ENCODE measurements around the gene ADAM10. TPM values are rescaled to one million over a fixed set of nuclear protein-coding genes. Genes with fewer than 3 reads are reported as not detected.

ADAM10 gene
- total and polyA plus RNA-seq, 2 of the 4 experiments (the other 2 are of a cell fraction), result 110 to 185 TPM

DNA sequence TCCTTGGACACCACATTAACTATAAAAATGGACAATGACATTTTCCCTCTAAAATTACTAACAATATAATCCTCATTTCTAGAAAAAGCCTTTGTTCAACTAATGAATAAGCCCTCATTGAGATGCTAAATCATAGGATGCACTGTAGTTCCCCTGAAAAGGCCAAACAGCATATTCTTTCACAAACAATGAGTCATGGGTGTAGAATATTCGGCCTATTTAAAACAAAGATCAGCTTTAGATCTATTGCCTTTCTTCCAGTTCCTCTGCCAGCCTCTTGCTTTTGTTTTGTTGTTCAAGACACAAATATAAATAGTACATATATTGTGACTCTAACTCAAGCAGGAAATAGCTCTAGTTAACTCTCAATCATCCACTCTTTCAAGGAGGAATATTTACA, 82.5 kb downstream of the ADAM10 start:
- Histone ChIP-seq H2AK9ac (replicated peaks; ENCODE audit: low read depth, low read length, poor library complexity) (no peak overlapping the region), H4K8ac (ENCODE audit: low read depth in 2 of 2, low read length in 2 of 2) (no peak overlapping the region; a peak in 1 of 4 replicates), H3K4me3 (ENCODE audit: insufficient read depth, low read depth, low read length) (no peak overlapping the region), H3K9ac (ENCODE audit: low read depth, low read length) (no peak overlapping the region), H3K18ac (ENCODE audit: low read depth, low read length) (no peak overlapping the region), H3K4ac (ENCODE audit: low read depth, low read length) (no peak overlapping the region), H4K5ac (ENCODE audit: low read depth, low read length) (no peak overlapping the region), H3K56ac (ENCODE audit: extremely low read depth, insufficient read depth, low read length) (no peak overlapping the region), H3K27ac (ENCODE audit: insufficient read depth, low read length) (no peak overlapping the region), H2BK5ac (ENCODE audit: low read depth, low read length, poor library complexity, severe bottlenecking) (peak overlapping the region; percentile 48), H3K4me1 (ENCODE audit: control insufficient read depth, insufficient read depth, low read length) (peaks cover 5% of the 10 kb centered on the region), H2BK15ac (ENCODE audit: low read depth, low read length) (no peak overlapping the region), H4K20me1 (ENCODE audit: insufficient read depth, low read length) (peaks cover 11% of the 10 kb centered on the region; the same call in 1 of the 2 replicates), H3K36me3 (ENCODE audit: control insufficient read depth, insufficient read depth, low read length) (peaks cover 8% of the 10 kb centered on the region), H2BK20ac (ENCODE audit: low read depth, low read length) (no peak overlapping the region), H3K9me3 (ENCODE audit: control insufficient read depth, insufficient read depth, low read length) (no peaks in the 10 kb centered on the region), H3K9me1 (ENCODE audit: insufficient read depth, low read length) (peaks cover 8% of the 10 kb centered on the region), H3K4me2 (ENCODE audit: low read depth, low read length) (peak overlapping the region; percentile 54), H3K23ac (ENCODE audit: low read depth, low read length) (peak overlapping the region; percentile 44; the same call in 1 of the 2 replicates), H2BK120ac (ENCODE audit: low read depth, low read length) (no peak overlapping the region), H2AFZ (replicated peaks; ENCODE audit: low read length, poor library complexity) (no peak overlapping the region), H2AK5ac (ENCODE audit: low read depth, low read length) (no peak overlapping the region), H3K79me1 (ENCODE audit: low read depth in 1 of 2, low read length in 2 of 2) (peaks cover 27 to 54% of the 10 kb centered on the region in 2 experiments), H4K91ac (ENCODE audit: insufficient read depth, low read depth, low read length) (no peak overlapping the region), H3K27me3 (ENCODE audit: control insufficient read depth, insufficient read depth, low read length) (no peaks in the 10 kb centered on the region), H3K14ac (replicated peaks; ENCODE audit: low read depth, low read length) (peak overlapping the region; percentile 27; the same call in 1 of the 2 replicates)
- intact Hi-C loops (cut with micrococcal nuclease), result no loop called here
- no CpG with 5 or more reads among the region's 1 CpG for WGBS, 2 experiments (ENCODE audit: extremely low coverage in 2 of 2, insufficient read length in 1 of 2)
- ATAC-seq (ENCODE audit: low read depth) (peak; percentile 90), DNase-seq (peak; percentile 62)
- in situ Hi-C loops (cut with MboI; ENCODE audit: low sequenced_read_pairs), result no loop called here
- ChIA-PET CTCF (interaction anchor here (1.0 kb wide), 1 partner anchor 198 kb away, joined by 3 read pairs; no protein-coding TSS in a partner anchor), POLR2A (ENCODE audit: unreplicated experiment) (no interaction called here)
- BruUV-seq (replicated peaks), result no TSS peak
- peak; percentile 37; the same call in 1 of the 2 replicates for TF ChIP-seq FOS (IDR thresholded peaks at IDR 0.05; ENCODE audit: low read depth, low read length)
- peak; percentile 18; the same call in 1 of the 2 replicates for TF ChIP-seq RAD21 (IDR thresholded peaks at IDR 0.05; ENCODE audit: low read length)
- TF ChIP-seq SMC3 (IDR thresholded peaks at IDR 0.05; ENCODE audit: low read depth, low read length), result no peak
- dilution Hi-C loops (cut with HindIII; ENCODE audit: low sequenced_read_pairs, unreplicated experiment), result no loop called here
